IMR-90 (cell line): Measurements from ENCODE around the gene RET. TPM values are rescaled to one million over a fixed set of nuclear protein-coding genes. Genes with fewer than 3 reads are reported as not detected.

Experiments used
- ATAC-seq: fragments of 200-7000 bp; cut with Tn5 transposase; 2 replicates; pipeline ENCODE4 v1.9.1; 2020; ENCODE audit warnings: low read depth, mild to moderate bottlenecking, moderate library complexity
- BruUV-seq: library from RNA; stranded (reverse); fragments of 400-500 nt; replicated peaks from 2 replicates; lab custom pipeline; 2021; lab: Mats Ljungman, UMichigan
- CTCF ChIA-PET: fragments of 300-600 bp; formaldehyde crosslinking; extraction: SDS; loops from one replicate; lab custom pipeline; 2021; ENCODE audit warnings: antibody characterized with exemption; lab: Yijun Ruan, JAX
- POLR2A ChIA-PET: fragments of 300-600 bp; sonication (Branson Sonifier 250); formaldehyde crosslinking; loops from one replicate; lab custom pipeline; 2022; ENCODE audit warnings: antibody characterized with exemption; ENCODE audit not compliant: unreplicated experiment; lab: Charles Lee
- DNase-seq: peaks from one replicate; pipeline ENCODE4 v3.0.0; 2013
- H2AFZ ChIP-seq: replicated peaks from 2 replicates; pipeline ENCODE3; 2013; ENCODE audit warnings: low read length, mild to moderate bottlenecking; ENCODE audit not compliant: poor library complexity
- H2AK5ac ChIP-seq: 2 replicates; pipeline ENCODE4 v1.6.1; 2013; ENCODE audit warnings: low read depth, low read length, inconsistent platforms
- H2AK9ac ChIP-seq: replicated peaks from 2 replicates; pipeline ENCODE3; 2013; ENCODE audit warnings: mild to moderate bottlenecking, low read depth, low read length, moderate library complexity; ENCODE audit not compliant: poor library complexity
- H2BK120ac ChIP-seq: 2 replicates; pipeline ENCODE4 v1.6.1; 2013; ENCODE audit warnings: low read depth, low read length, inconsistent platforms
- H2BK15ac ChIP-seq: 3 replicates; pipeline ENCODE4 v1.6.1; 2013; ENCODE audit warnings: low read depth, low read length, inconsistent platforms
- H2BK20ac ChIP-seq: 2 replicates; pipeline ENCODE4 v1.6.1; 2013; ENCODE audit warnings: low read depth, mild to moderate bottlenecking, inconsistent platforms, low read length, moderate library complexity
- H2BK5ac ChIP-seq: 2 replicates; pipeline ENCODE4 v1.6.1; 2013; ENCODE audit warnings: mild to moderate bottlenecking, low read depth, low read length, inconsistent platforms; ENCODE audit not compliant: poor library complexity, severe bottlenecking
- H3K14ac ChIP-seq: replicated peaks from 2 replicates; pipeline ENCODE4 v1.6.1; 2013; ENCODE audit warnings: low read depth, low read length, inconsistent platforms
- H3K18ac ChIP-seq: 2 replicates; pipeline ENCODE4 v1.6.1; 2013; ENCODE audit warnings: low read depth, low read length, control low read depth
- H3K23ac ChIP-seq: 2 replicates; pipeline ENCODE4 v1.6.1; 2013; ENCODE audit warnings: low read depth, low read length, inconsistent platforms
- H3K27ac ChIP-seq: 2 replicates; pipeline ENCODE4 v1.5.1; 2013; ENCODE audit warnings: mild to moderate bottlenecking, control low read depth, low read length; ENCODE audit not compliant: insufficient read depth
- H3K27me3 ChIP-seq: 2 replicates; pipeline ENCODE4 v1.6.1; 2013; ENCODE audit warnings: low read length; ENCODE audit not compliant: control insufficient read depth, insufficient read depth
- H3K36me3 ChIP-seq: 2 replicates; pipeline ENCODE4 v1.6.1; 2013; ENCODE audit warnings: low read length, mixed read lengths; ENCODE audit not compliant: control insufficient read depth, insufficient read depth
- H3K4ac ChIP-seq: 2 replicates; pipeline ENCODE4 v1.6.1; 2013; ENCODE audit warnings: low read depth, low read length, inconsistent platforms
- H3K4me1 ChIP-seq: 2 replicates; pipeline ENCODE4 v1.6.1; 2013; ENCODE audit warnings: low read length, mixed read lengths; ENCODE audit not compliant: control insufficient read depth, insufficient read depth
- H3K4me2 ChIP-seq: 2 replicates; pipeline ENCODE4 v1.6.1; 2013; ENCODE audit warnings: low read depth, mild to moderate bottlenecking, control low read depth, low read length, moderate library complexity
- H3K4me3 ChIP-seq: 2 replicates; pipeline ENCODE4 v1.5.1; 2013; ENCODE audit warnings: low read depth, mild to moderate bottlenecking, control low read depth, low read length, moderate library complexity; ENCODE audit not compliant: insufficient read depth
- H3K56ac ChIP-seq: 2 replicates; pipeline ENCODE4 v1.6.1; 2013; ENCODE audit warnings: low read length, inconsistent platforms; ENCODE audit not compliant: insufficient read depth; ENCODE audit errors: extremely low read depth
- H3K79me1 ChIP-seq, 2 experiments: 2 replicates each; pipeline ENCODE4 v1.6.1; 2013; ENCODE audit warnings: low read length in 2 of 2, inconsistent platforms in 1 of 2, low read depth in 1 of 2
- H3K9ac ChIP-seq: 2 replicates; pipeline ENCODE4 v1.6.1; 2013; ENCODE audit warnings: low read depth, low read length, control low read depth
- H3K9me1 ChIP-seq: 2 replicates; pipeline ENCODE4 v1.6.1; 2013; ENCODE audit warnings: low read length, inconsistent platforms; ENCODE audit not compliant: insufficient read depth
- H3K9me3 ChIP-seq: 2 replicates; pipeline ENCODE4 v1.6.1; 2013; ENCODE audit warnings: low read length; ENCODE audit not compliant: control insufficient read depth, insufficient read depth
- H4K20me1 ChIP-seq: 2 replicates; pipeline ENCODE4 v1.6.1; 2013; ENCODE audit warnings: low read length, inconsistent platforms; ENCODE audit not compliant: insufficient read depth
- H4K5ac ChIP-seq: 2 replicates; pipeline ENCODE4 v1.6.1; 2013; ENCODE audit warnings: mild to moderate bottlenecking, low read depth, low read length, control low read depth
- H4K8ac ChIP-seq, 2 experiments: 2 replicates each; pipeline ENCODE4 v1.6.1; 2013; ENCODE audit warnings: low read depth in 2 of 2, low read length in 2 of 2, control low read depth in 1 of 2, inconsistent platforms in 1 of 2
- H4K91ac ChIP-seq: 2 replicates; pipeline ENCODE4 v1.6.1; 2013; ENCODE audit warnings: low read depth, low read length, inconsistent platforms; ENCODE audit not compliant: insufficient read depth
- BHLHE40 ChIP-seq: fragments of 150-350 bp; IDR thresholded peaks from 2 replicates; pipeline ENCODE4 v1.6.1; 2016; ENCODE audit warnings: mild to moderate bottlenecking, low read depth, low read length
- CHD1 ChIP-seq: IDR thresholded peaks from 2 replicates; pipeline ENCODE4 v1.6.1; 2012; ENCODE audit warnings: low read depth, low read length, improper control_type of control experiment
- ELK1 ChIP-seq: fragments of 150-350 bp; IDR thresholded peaks from 2 replicates; pipeline ENCODE4 v1.6.1; 2016; ENCODE audit warnings: low read depth, mild to moderate bottlenecking, low read length, moderate library complexity, borderline replicate concordance
- FOS ChIP-seq: fragments of 150-350 bp; IDR thresholded peaks from 2 replicates; pipeline ENCODE4 v1.6.1; 2016; ENCODE audit warnings: low read depth, low read length
- MAFK ChIP-seq: IDR thresholded peaks from 2 replicates; pipeline ENCODE4 v1.6.1; 2012; ENCODE audit warnings: low read depth, low read length, improper control_type of control experiment
- MAZ ChIP-seq: IDR thresholded peaks from 2 replicates; pipeline ENCODE4 v1.6.1; 2012; ENCODE audit warnings: low read depth, mild to moderate bottlenecking, low read length, improper control_type of control experiment, moderate library complexity, borderline replicate concordance
- MXI1 ChIP-seq: IDR thresholded peaks from 2 replicates; pipeline ENCODE4 v1.6.1; 2012; ENCODE audit warnings: low read depth, mild to moderate bottlenecking, low read length, moderate library complexity, borderline replicate concordance
- POLR2A ChIP-seq: IDR thresholded peaks from 2 replicates; pipeline ENCODE4 v1.6.1; 2012; ENCODE audit warnings: mild to moderate bottlenecking, low read depth, low read length
- RCOR1 ChIP-seq: IDR thresholded peaks from 2 replicates; pipeline ENCODE4 v1.6.1; 2012; ENCODE audit warnings: mild to moderate bottlenecking, low read length, improper control_type of control experiment; ENCODE audit not compliant: insufficient replicate concordance
- RFX5 ChIP-seq: IDR thresholded peaks from 2 replicates; pipeline ENCODE4 v1.8.0; 2012; ENCODE audit warnings: low read depth, mild to moderate bottlenecking, low read length, moderate library complexity
- SMC3 ChIP-seq: fragments of 150-350 bp; IDR thresholded peaks from 2 replicates; pipeline ENCODE4 v1.6.1; 2016; ENCODE audit warnings: low read depth, mild to moderate bottlenecking, antibody characterized with exemption, low read length, moderate library complexity
- USF2 ChIP-seq: fragments of 150-350 bp; IDR thresholded peaks from 2 replicates; pipeline ENCODE4 v1.6.1; 2017; ENCODE audit warnings: mild to moderate bottlenecking, antibody characterized with exemption, low read length, low read depth
- WGBS, 2 experiments: methylation state at CpG; one replicate each; pipeline versions ENCODE4 v1.1.5 to v1.1.7; 2013; ENCODE audit warnings: missing lambda C conversion rate in 2 of 2; ENCODE audit not compliant: insufficient read length in 1 of 2; ENCODE audit errors: extremely low coverage in 2 of 2; 5-methylcytosine and 5-hydroxymethylcytosine counted together
- dilution Hi-C: fragments of 300-500 bp; cut with HindIII; formaldehyde crosslinking; loops from one replicate; pipeline ENCODE4 v1.14.3; 2018; ENCODE audit warnings: low sequenced_read_pairs; ENCODE audit not compliant: unreplicated experiment
- in situ Hi-C: fragments of 300-500 bp; cut with MboI; formaldehyde crosslinking; loops from 3 replicates; pipeline ENCODE4 v1.14.3; 2019; ENCODE audit warnings: low sequenced_read_pairs, inconsistent platforms, mixed read lengths
- intact Hi-C: fragments of 100-400 bp; cut with micrococcal nuclease; formaldehyde crosslinking; loops from 2 replicates; pipeline ENCODE4 v1.10.0; 2022
- polyA plus RNA-seq, 3 experiments: library from polyadenylated mRNA; depleted of rRNA; stranded (reverse); fragments of >200 nt; gene quantifications; 2 replicates each; pipeline ENCODE4 v1.2.3, GENCODE V29; 2012; ENCODE audit warnings: low replicate concordance in 1 of 3
- total RNA-seq: library from RNA; depleted of rRNA; stranded (reverse); fragments of >200 nt; gene quantifications from 2 replicates; pipeline ENCODE4 v1.2.3, GENCODE V29; 2012
- TF ChIP-seq, protein P1 (sequence below): conservative IDR thresholded peaks from 2 replicates; pipeline ENCODE4 v1.5.1; 2012; ENCODE audit warnings: mild to moderate bottlenecking, low read depth, low read length, improper control_type of control experiment

Gene RET
- total and polyA plus RNA-seq, 2 of the 4 experiments (the other 2 are of a cell fraction): 0.10 to 0.18 TPM

DNA sequence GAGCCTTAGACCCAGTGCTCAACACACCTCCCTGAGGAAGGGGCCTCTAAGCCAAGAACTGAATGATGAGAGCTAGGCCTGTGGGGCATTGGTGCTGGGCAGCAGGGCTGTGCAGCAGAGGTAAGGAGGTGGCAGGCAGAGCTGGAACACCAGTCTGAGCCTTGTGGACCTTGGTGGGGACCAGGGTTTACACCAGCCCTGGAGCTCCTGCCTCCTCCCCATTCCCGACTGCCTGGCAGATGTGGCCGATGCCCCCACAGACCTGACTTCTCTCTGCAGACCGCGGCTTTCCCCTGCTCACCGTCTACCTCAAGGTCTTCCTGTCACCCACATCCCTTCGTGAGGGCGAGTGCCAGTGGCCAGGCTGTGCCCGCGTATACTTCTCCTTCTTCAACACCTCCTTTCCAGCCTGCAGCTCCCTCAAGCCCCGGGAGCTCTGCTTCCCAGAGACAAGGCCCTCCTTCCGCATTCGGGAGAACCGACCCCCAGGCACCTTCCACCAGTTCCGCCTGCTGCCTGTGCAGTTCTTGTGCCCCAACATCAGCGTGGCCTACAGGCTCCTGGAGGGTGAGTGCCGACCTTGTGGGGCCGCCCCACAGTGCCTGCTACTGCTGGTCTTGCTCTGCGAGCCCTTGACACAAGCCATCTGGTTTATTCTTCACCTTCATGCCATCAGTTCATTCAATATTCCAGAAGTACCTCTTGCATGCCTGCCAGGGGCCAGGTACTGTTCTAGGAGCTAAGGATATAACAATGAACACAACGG lies 25.4 kb downstream of the RET start:
- H3K9me3 ChIP-seq: no peaks in the 10 kb centered on the region
- in situ Hi-C loops (loop anchor here (10.0 kb wide), 1 partner anchor 227 kb away; no protein-coding TSS in a partner anchor), intact Hi-C loops (no loop called here), dilution Hi-C loops (no loop called here)
- no peak overlapping the region for H4K91ac ChIP-seq
- no peak for DNase-seq
- ChIA-PET POLR2A (no interaction called here), CTCF (no interaction called here)
- H3K4me2 ChIP-seq: no peak overlapping the region
- H3K27me3 ChIP-seq: peaks cover 39% of the 10 kb centered on the region
- H3K4me3 ChIP-seq: no peak overlapping the region
- H2BK15ac ChIP-seq: no peak overlapping the region
- H3K4ac ChIP-seq: no peak overlapping the region
- no peak overlapping the region for H2AFZ ChIP-seq
- H2BK5ac ChIP-seq: no peak overlapping the region
- H3K56ac ChIP-seq: no peak overlapping the region
- H4K5ac ChIP-seq: no peak overlapping the region
- no peaks in the 10 kb centered on the region for H3K9me1 ChIP-seq
- BruUV-seq: no TSS peak
- H4K8ac ChIP-seq: no peak overlapping the region
- H3K14ac ChIP-seq: no peak overlapping the region
- H3K79me1 ChIP-seq: no peaks in the 10 kb centered on the region
- no peaks in the 10 kb centered on the region for H3K4me1 ChIP-seq
- 64% methylated on average over 13 of the region's 19 CpGs; no CpG with 5 or more reads in 1 of the 2 experiments for WGBS, 2 experiments
- H3K27ac ChIP-seq: no peak overlapping the region
- no peaks in the 10 kb centered on the region for H3K36me3 ChIP-seq
- H3K18ac ChIP-seq: no peak overlapping the region
- H2AK9ac ChIP-seq: no peak overlapping the region
- no peak overlapping the region for H2BK120ac ChIP-seq
- H3K9ac ChIP-seq: no peak overlapping the region
- no peak for ATAC-seq
- H3K23ac ChIP-seq: no peak overlapping the region
- H2AK5ac ChIP-seq: no peak overlapping the region
- TF ChIP-seq RFX5 (no peak), MAZ (no peak), ELK1 (no peak), MAFK (no peak), POLR2A (no peak), USF2 (no peak), RCOR1 (no peak), CHD1 (no peak), MXI1 (no peak), BHLHE40 (no peak), FOS (no peak), SMC3 (no peak)
- TF ChIP-seq, protein P1, sequence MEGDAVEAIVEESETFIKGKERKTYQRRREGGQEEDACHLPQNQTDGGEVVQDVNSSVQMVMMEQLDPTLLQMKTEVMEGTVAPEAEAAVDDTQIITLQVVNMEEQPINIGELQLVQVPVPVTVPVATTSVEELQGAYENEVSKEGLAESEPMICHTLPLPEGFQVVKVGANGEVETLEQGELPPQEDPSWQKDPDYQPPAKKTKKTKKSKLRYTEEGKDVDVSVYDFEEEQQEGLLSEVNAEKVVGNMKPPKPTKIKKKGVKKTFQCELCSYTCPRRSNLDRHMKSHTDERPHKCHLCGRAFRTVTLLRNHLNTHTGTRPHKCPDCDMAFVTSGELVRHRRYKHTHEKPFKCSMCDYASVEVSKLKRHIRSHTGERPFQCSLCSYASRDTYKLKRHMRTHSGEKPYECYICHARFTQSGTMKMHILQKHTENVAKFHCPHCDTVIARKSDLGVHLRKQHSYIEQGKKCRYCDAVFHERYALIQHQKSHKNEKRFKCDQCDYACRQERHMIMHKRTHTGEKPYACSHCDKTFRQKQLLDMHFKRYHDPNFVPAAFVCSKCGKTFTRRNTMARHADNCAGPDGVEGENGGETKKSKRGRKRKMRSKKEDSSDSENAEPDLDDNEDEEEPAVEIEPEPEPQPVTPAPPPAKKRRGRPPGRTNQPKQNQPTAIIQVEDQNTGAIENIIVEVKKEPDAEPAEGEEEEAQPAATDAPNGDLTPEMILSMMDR: no peak
- no peaks in the 10 kb centered on the region; the same call in 1 of the 2 replicates for H4K20me1 ChIP-seq
- no peak overlapping the region for H2BK20ac ChIP-seq
